KMS-11 (cell line): ENCODE measurements around the gene CRABP1.

ENCODE experiments used
- H2AFZ ChIP-seq: fragments of 200-600 bp; sonication (generic); 2 replicates; pipeline ENCODE4 v1.6.1; 2016; ENCODE audit warnings: antibody characterized with exemption, mixed run types, low read depth
- H3K27ac ChIP-seq: fragments of 200-600 bp; sonication (generic); 2 replicates; pipeline ENCODE4 v1.6.1; 2016; ENCODE audit warnings: mild to moderate bottlenecking, mixed run types
- H3K27me3 ChIP-seq: fragments of 200-600 bp; sonication (generic); 2 replicates; pipeline ENCODE4 v1.6.1; 2017; ENCODE audit warnings: mild to moderate bottlenecking, low read depth, mixed run types, moderate library complexity; ENCODE audit not compliant: insufficient read depth
- H3K36me3 ChIP-seq: fragments of 200-600 bp; sonication (generic); 2 replicates; pipeline ENCODE4 v1.6.1; 2017; ENCODE audit warnings: mild to moderate bottlenecking, mixed run types; ENCODE audit not compliant: insufficient read depth
- H3K4me1 ChIP-seq: fragments of 200-600 bp; sonication (generic); 2 replicates; pipeline ENCODE4 v1.6.1; 2016; ENCODE audit warnings: mild to moderate bottlenecking, low read depth, mixed run types; ENCODE audit not compliant: poor library complexity, severe bottlenecking
- H3K4me2 ChIP-seq: fragments of 200-600 bp; sonication (generic); 2 replicates; pipeline ENCODE4 v1.7.0; 2016; ENCODE audit warnings: mild to moderate bottlenecking, mixed run types
- H3K4me3 ChIP-seq: fragments of 200-600 bp; sonication (generic); IDR thresholded peaks from 2 replicates; pipeline ENCODE4 v1.6.1; 2017; ENCODE audit warnings: low read depth, low read length, mixed read lengths; ENCODE audit not compliant: insufficient read depth
- H3K79me2 ChIP-seq: fragments of 200-600 bp; sonication (generic); 2 replicates; pipeline ENCODE4 v1.6.1; 2016; ENCODE audit warnings: low read depth, mixed run types; ENCODE audit not compliant: insufficient read depth
- H3K9ac ChIP-seq: fragments of 200-600 bp; sonication (generic); 2 replicates; pipeline ENCODE4 v1.6.1; 2016; ENCODE audit warnings: mild to moderate bottlenecking, mixed run types
- H4K20me1 ChIP-seq: fragments of 200-600 bp; sonication (generic); 2 replicates; pipeline ENCODE4 v1.6.1; 2016; ENCODE audit warnings: mild to moderate bottlenecking, mixed run types; ENCODE audit not compliant: insufficient read depth
- CTCF ChIP-seq: fragments of 200-600 bp; sonication (generic); conservative IDR thresholded peaks from 2 replicates; pipeline ENCODE4 v1.6.1; 2017; ENCODE audit warnings: low read depth, mild to moderate bottlenecking, antibody characterized with exemption, low read length, moderate library complexity, mixed read lengths

The CRABP1 gene

GRCh38 chr15:78390242-78390641 is 50.1 kb downstream of the CRABP1 start:
- no peak for TF ChIP-seq CTCF
- Histone ChIP-seq H3K4me1 (no peaks in the 10 kb centered on the region), H3K9ac (no peak overlapping the region), H3K4me3 (no peak overlapping the region), H3K27me3 (no peaks in the 10 kb centered on the region), H3K79me2 (no peaks in the 10 kb centered on the region), H3K36me3 (no peaks in the 10 kb centered on the region), H3K4me2 (no peak overlapping the region), H2AFZ (no peak overlapping the region), H3K27ac (no peak overlapping the region), H4K20me1 (no peaks in the 10 kb centered on the region)

GRCh38 chr15:78390826-78391225 is 50.7 kb downstream of the CRABP1 start:
- TF ChIP-seq CTCF = no peak
- no peaks in the 10 kb centered on the region for H3K27me3 ChIP-seq

GRCh38 chr15:78391781-78392180 is 51.6 kb downstream of the CRABP1 start:
- Histone ChIP-seq H3K4me1 (no peaks in the 10 kb centered on the region), H4K20me1 (no peaks in the 10 kb centered on the region), H3K27me3 (no peaks in the 10 kb centered on the region)

More at GRCh38 chr15:78390826-78391225, 50.7 kb downstream of the CRABP1 start:
- Histone ChIP-seq H3K27ac (no peak overlapping the region), H3K4me3 (no peak overlapping the region), H3K4me2 (no peak overlapping the region), H2AFZ (no peak overlapping the region), H3K79me2 (no peaks in the 10 kb centered on the region), H4K20me1 (no peaks in the 10 kb centered on the region), H3K36me3 (no peaks in the 10 kb centered on the region), H3K9ac (no peak overlapping the region), H3K4me1 (no peaks in the 10 kb centered on the region)

GRCh38 chr15:78392430-78392829 is 52.3 kb downstream of the CRABP1 start:
- no peak overlapping the region for H3K4me3 ChIP-seq
- TF ChIP-seq CTCF = no peak
- no peaks in the 10 kb centered on the region for H3K4me1 ChIP-seq
- H3K36me3 ChIP-seq = no peaks in the 10 kb centered on the region
- H3K4me2 ChIP-seq = no peak overlapping the region
- H3K9ac ChIP-seq = no peak overlapping the region
- H3K79me2 ChIP-seq = no peaks in the 10 kb centered on the region
- no peaks in the 10 kb centered on the region for H4K20me1 ChIP-seq
- H2AFZ ChIP-seq = no peak overlapping the region
- H3K27ac ChIP-seq = no peak overlapping the region
- no peaks in the 10 kb centered on the region for H3K27me3 ChIP-seq

More at GRCh38 chr15:78391781-78392180, 51.6 kb downstream of the CRABP1 start:
- no peak for TF ChIP-seq CTCF
- Histone ChIP-seq H3K79me2 (no peaks in the 10 kb centered on the region), H3K4me3 (no peak overlapping the region), H3K9ac (no peak overlapping the region), H3K36me3 (no peaks in the 10 kb centered on the region), H3K27ac (no peak overlapping the region), H3K4me2 (no peak overlapping the region), H2AFZ (no peak overlapping the region)
